SU-DHL-6 (cell line): Measurements from ENCODE around the gene SESN1.

Source experiments
- H2AFZ ChIP-seq: fragments of 200-600 bp; sonication (generic); 2 replicates; pipeline ENCODE4 v1.6.1; 2014; ENCODE audit warnings: low read depth, mild to moderate bottlenecking, moderate library complexity, mixed read lengths, antibody characterized with exemption, low read length; ENCODE audit not compliant: severe bottlenecking
- H3F3A ChIP-seq: fragments of 200-600 bp; shearing (Covaris generic); 2 replicates; pipeline ENCODE4 v1.6.0; 2016; ENCODE audit warnings: antibody characterized with exemption, mild to moderate bottlenecking; ENCODE audit not compliant: insufficient read depth
- H3K27ac ChIP-seq: fragments of 200-600 bp; sonication (generic); 2 replicates; pipeline ENCODE4 v1.5.1; 2016; ENCODE audit warnings: low read depth, mild to moderate bottlenecking, low read length, moderate library complexity, mixed read lengths
- H3K27me3 ChIP-seq: fragments of 200-600 bp; sonication (generic), shearing (Covaris generic); 2 replicates; pipeline ENCODE4 v1.6.0; 2014; ENCODE audit warnings: mild to moderate bottlenecking, low read length
- H3K36me3 ChIP-seq: fragments of 200-600 bp; sonication (generic); 2 replicates; pipeline ENCODE4 v1.6.1; 2014; ENCODE audit warnings: mild to moderate bottlenecking, low read length, mixed read lengths
- H3K4me2 ChIP-seq: fragments of 300-600, 200-600 bp; shearing (Covaris generic), sonication (generic); 2 replicates; pipeline ENCODE4 v1.6.0; 2014; ENCODE audit warnings: low read length, low read depth, mild to moderate bottlenecking; ENCODE audit not compliant: poor library complexity, severe bottlenecking
- H3K4me3 ChIP-seq: fragments of 200-600 bp; sonication (generic); 2 replicates; pipeline ENCODE4 v1.5.1; 2014; ENCODE audit warnings: antibody characterized with exemption, low read length, mild to moderate bottlenecking, mixed read lengths; ENCODE audit not compliant: insufficient read depth, poor library complexity, severe bottlenecking
- H3K79me2 ChIP-seq: fragments of 200-600 bp; sonication (generic); 2 replicates; pipeline ENCODE4 v1.6.1; 2014; ENCODE audit warnings: mild to moderate bottlenecking, low read length, moderate library complexity; ENCODE audit not compliant: insufficient read depth
- H3K9ac ChIP-seq: fragments of 200-600 bp; sonication (generic); 2 replicates; pipeline ENCODE4 v1.7.0; 2014; ENCODE audit warnings: mild to moderate bottlenecking, low read length
- H3K9me2 ChIP-seq: fragments of 200-600 bp; sonication (generic); replicated peaks from 2 replicates; pipeline ENCODE4 v1.6.1; 2014; ENCODE audit warnings: low read length; ENCODE audit not compliant: insufficient read depth
- H3K9me3 ChIP-seq: fragments of 200-600 bp; sonication (generic); 2 replicates; pipeline ENCODE4 v1.6.1; 2014; ENCODE audit warnings: low read length, mixed read lengths; ENCODE audit not compliant: insufficient read depth
- H4K20me1 ChIP-seq: fragments of 200-600 bp; sonication (generic); 2 replicates; pipeline ENCODE4 v1.6.1; 2014; ENCODE audit warnings: low read depth, mild to moderate bottlenecking, antibody characterized with exemption, low read length, moderate library complexity, mixed read lengths
- EZH2phosphoT487 ChIP-seq: fragments of 200-600 bp; sonication (generic), shearing (Covaris generic); conservative IDR thresholded peaks from 2 replicates; pipeline ENCODE4 v1.6.1; 2018; ENCODE audit warnings: mild to moderate bottlenecking, antibody characterized with exemption, low read length, moderate library complexity, mixed read lengths
- TF ChIP-seq, protein P1 (sequence below): fragments of 200-600 bp; sonication (generic); IDR thresholded peaks from one replicate; pipeline ENCODE4 v1.5.1; 2017; ENCODE audit warnings: antibody characterized with exemption, mild to moderate bottlenecking, low read length, moderate library complexity; ENCODE audit not compliant: insufficient read depth, poor library complexity, severe bottlenecking

The SESN1 gene

DNA sequence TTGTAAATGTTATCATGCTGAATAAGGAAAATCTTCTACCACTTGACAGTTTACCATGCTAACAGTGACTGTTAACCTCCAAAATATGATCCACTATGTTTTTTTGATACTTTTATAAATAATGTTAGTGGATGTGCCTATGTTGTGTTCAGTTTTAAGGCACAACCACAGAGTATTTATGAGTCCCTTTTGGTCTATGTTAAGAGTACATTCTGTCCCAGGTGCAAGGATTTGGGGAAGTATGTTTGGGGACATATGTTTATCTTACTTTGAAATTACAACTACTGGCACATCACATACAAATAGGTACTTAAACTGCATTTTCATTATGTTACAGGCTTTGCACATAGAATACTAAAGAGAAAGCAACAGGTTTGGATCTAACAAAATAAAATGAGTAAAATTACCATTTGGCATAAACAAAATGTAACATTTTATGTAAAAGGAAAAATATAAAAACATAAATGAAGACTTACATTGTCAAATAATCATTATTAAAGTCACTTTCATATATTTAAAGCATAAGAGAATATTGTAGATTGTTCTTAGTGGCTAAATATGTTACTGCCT lies 71.2 kb downstream of the SESN1 start:
- no peak overlapping the region for H3K4me2 ChIP-seq
- H3K27ac ChIP-seq: no peak overlapping the region
- TF ChIP-seq EZH2phosphoT487: no peak
- TF ChIP-seq, protein P1, sequence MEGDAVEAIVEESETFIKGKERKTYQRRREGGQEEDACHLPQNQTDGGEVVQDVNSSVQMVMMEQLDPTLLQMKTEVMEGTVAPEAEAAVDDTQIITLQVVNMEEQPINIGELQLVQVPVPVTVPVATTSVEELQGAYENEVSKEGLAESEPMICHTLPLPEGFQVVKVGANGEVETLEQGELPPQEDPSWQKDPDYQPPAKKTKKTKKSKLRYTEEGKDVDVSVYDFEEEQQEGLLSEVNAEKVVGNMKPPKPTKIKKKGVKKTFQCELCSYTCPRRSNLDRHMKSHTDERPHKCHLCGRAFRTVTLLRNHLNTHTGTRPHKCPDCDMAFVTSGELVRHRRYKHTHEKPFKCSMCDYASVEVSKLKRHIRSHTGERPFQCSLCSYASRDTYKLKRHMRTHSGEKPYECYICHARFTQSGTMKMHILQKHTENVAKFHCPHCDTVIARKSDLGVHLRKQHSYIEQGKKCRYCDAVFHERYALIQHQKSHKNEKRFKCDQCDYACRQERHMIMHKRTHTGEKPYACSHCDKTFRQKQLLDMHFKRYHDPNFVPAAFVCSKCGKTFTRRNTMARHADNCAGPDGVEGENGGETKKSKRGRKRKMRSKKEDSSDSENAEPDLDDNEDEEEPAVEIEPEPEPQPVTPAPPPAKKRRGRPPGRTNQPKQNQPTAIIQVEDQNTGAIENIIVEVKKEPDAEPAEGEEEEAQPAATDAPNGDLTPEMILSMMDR: no peak

GRCh38 chr6:109021870-109022269 lies 72.8 kb downstream of the SESN1 start:
- Histone ChIP-seq H3K79me2 (no peaks in the 10 kb centered on the region), H3K4me3 (no peak overlapping the region), H3K36me3 (no peaks in the 10 kb centered on the region), H2AFZ (no peak overlapping the region), H3K27me3 (no peaks in the 10 kb centered on the region), H3K9ac (no peak overlapping the region), H4K20me1 (no peaks in the 10 kb centered on the region), H3F3A (no peaks in the 10 kb centered on the region), H3K9me2 (no peaks in the 10 kb centered on the region), H3K9me3 (no peaks in the 10 kb centered on the region), H3K4me2 (no peak overlapping the region), H3K27ac (no peak overlapping the region)
- no peak for TF ChIP-seq EZH2phosphoT487
- TF ChIP-seq, protein P1: no peak

More for the DNA sequence above, 71.2 kb downstream of the SESN1 start:
- no peaks in the 10 kb centered on the region for H3F3A ChIP-seq
- no peak overlapping the region for H3K4me3 ChIP-seq
- no peak overlapping the region for H2AFZ ChIP-seq
- no peaks in the 10 kb centered on the region for H3K9me3 ChIP-seq
- no peak overlapping the region for H3K9ac ChIP-seq
- H3K79me2 ChIP-seq: no peaks in the 10 kb centered on the region
- H3K9me2 ChIP-seq: no peaks in the 10 kb centered on the region
- H3K27me3 ChIP-seq: no peaks in the 10 kb centered on the region
- H4K20me1 ChIP-seq: no peaks in the 10 kb centered on the region
- H3K36me3 ChIP-seq: no peaks in the 10 kb centered on the region

GRCh38 chr6:109019911-109020310 lies 74.7 kb downstream of the SESN1 start:
- H3K27ac ChIP-seq: no peak overlapping the region
- H3K27me3 ChIP-seq: no peaks in the 10 kb centered on the region
- no peaks in the 10 kb centered on the region for H3K9me2 ChIP-seq
- no peaks in the 10 kb centered on the region for H3K36me3 ChIP-seq
- no peaks in the 10 kb centered on the region for H3K79me2 ChIP-seq
- H3K9me3 ChIP-seq: no peaks in the 10 kb centered on the region
- no peaks in the 10 kb centered on the region for H4K20me1 ChIP-seq
- no peaks in the 10 kb centered on the region for H3F3A ChIP-seq
- no peak for TF ChIP-seq EZH2phosphoT487
- TF ChIP-seq, protein P1: no peak
- H2AFZ ChIP-seq: no peak overlapping the region
- no peak overlapping the region for H3K4me2 ChIP-seq
- H3K9ac ChIP-seq: no peak overlapping the region
- no peak overlapping the region for H3K4me3 ChIP-seq
